NCI-H1105 treated with DMSO at 0.1 percent for 48 hours (cell line): Measurements from ENCODE around the gene SELP.
"Not testable (repeated sequence)": the region's sequence is repeated elsewhere in the genome, so short reads cannot be mapped to it uniquely, and the experiment has no call there.

ENCODE experiments used
- DNase-seq: peaks from one replicate; lab custom pipeline; 2025; lab: John Stamatoyannopoulos, UW

Gene SELP

GRCh38 chr1:169630006-169630405, at the start of gene SELP:
Gene SELP, minus strand, starts transcription at chr1:169630124. Its CDS starts 50 bp downstream, at chr1:169630074.
- DNase-seq, result no peak

GRCh38 chr1:169679692-169680091, 49.8 kb upstream of the SELP start:
- no peak for DNase-seq

- DNase-seq, result no peak
Measured at GRCh38 chr1:169676001-169676400, 46.1 kb upstream of the SELP start.

GRCh38 chr1:169670836-169671235, 40.9 kb upstream of the SELP start:
- DNase-seq, result no peak

- not testable (repeated sequence) for DNase-seq
Measured at GRCh38 chr1:169670244-169670643, 40.3 kb upstream of the SELP start.

GRCh38 chr1:169667699-169668596, 38.0 kb upstream of the SELP start:
- not testable (repeated sequence) for DNase-seq

GRCh38 chr1:169667227-169667639, 37.3 kb upstream of the SELP start:
- not testable (repeated sequence) for DNase-seq

- peak; percentile 5 for DNase-seq
Measured at GRCh38 chr1:169662680-169663079, 32.8 kb upstream of the SELP start.

- DNase-seq, result not testable (repeated sequence)
Measured at GRCh38 chr1:169661066-169661465, 31.1 kb upstream of the SELP start.

- not testable (repeated sequence) for DNase-seq
Measured at GRCh38 chr1:169658777-169659176, 28.9 kb upstream of the SELP start.

- no peak for DNase-seq
Measured at GRCh38 chr1:169653873-169654272, 23.9 kb upstream of the SELP start.

- no peak for DNase-seq
Measured at GRCh38 chr1:169651035-169651434, 21.1 kb upstream of the SELP start.

GRCh38 chr1:169650551-169650950, 20.6 kb upstream of the SELP start:
- no peak for DNase-seq

GRCh38 chr1:169648709-169649108, 18.8 kb upstream of the SELP start:
- no peak for DNase-seq

- no peak for DNase-seq
Measured at GRCh38 chr1:169648187-169648586, 18.3 kb upstream of the SELP start.

GRCh38 chr1:169647512-169647911, 17.6 kb upstream of the SELP start:
- no peak for DNase-seq

- DNase-seq, result no peak
Measured at GRCh38 chr1:169644297-169644696, 14.4 kb upstream of the SELP start.

GRCh38 chr1:169634877-169635276, 5.0 kb upstream of the SELP start:
- DNase-seq, result no peak

- DNase-seq, result no peak
Measured at GRCh38 chr1:169634145-169634544, 4.2 kb upstream of the SELP start.

- DNase-seq, result no peak
Measured at GRCh38 chr1:169631249-169631648, 1.3 kb upstream of the SELP start.

GRCh38 chr1:169624912-169625311, 5.0 kb downstream of the SELP start:
- DNase-seq, result no peak

- no peak for DNase-seq
Measured at GRCh38 chr1:169624122-169624521, 5.8 kb downstream of the SELP start.

GRCh38 chr1:169623132-169623926, 6.6 kb downstream of the SELP start:
- DNase-seq, result no peak
